Measurements from ENCODE around the gene SIM2.

Gene SIM2

DNA sequence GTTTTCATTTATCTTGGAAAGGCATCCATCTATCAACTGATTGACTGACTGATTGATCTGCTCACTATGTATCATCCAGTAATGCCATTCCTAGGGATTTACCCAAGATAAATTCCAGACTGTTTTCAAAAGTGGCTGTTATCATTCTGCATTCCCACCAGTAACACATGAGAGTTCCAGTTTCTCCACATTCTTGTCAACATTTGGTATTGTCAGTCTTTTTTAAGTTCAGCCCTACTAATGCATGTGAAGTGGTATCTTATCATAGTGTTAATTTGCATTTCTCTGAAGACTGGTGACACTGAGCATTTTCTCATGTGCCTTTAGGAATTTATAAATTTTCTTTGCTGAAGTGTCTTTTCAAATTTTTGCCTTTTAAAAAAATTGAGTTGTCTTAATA lies 99.6 kb downstream of the SIM2 start:
- DNase-seq (ENCODE audit: low read depth in 2 of 2, low spot score in 1 of 2), result no peak
